NCI-H2227 (cell line): ENCODE measurements around the gene QTRT2.

Source experiments
- DNase-seq: peaks from one replicate; lab custom pipeline; 2025; ENCODE audit not compliant: unreplicated experiment; lab: John Stamatoyannopoulos, UW

QTRT2 gene

GRCh38 chr3:114056130-114057010 is at the start of gene QTRT2, which contains the start of gene CCDC191:
QTRT2 (plus strand) TSS chr3:114056737; CDS start chr3:114065258, 8,521 bp downstream.
CCDC191 (minus strand) TSS chr3:114056526; CDS start chr3:114056466, 60 bp downstream.
- DNase-seq = peak; percentile 98

GRCh38 chr3:114011059-114011797 is 45.3 kb upstream of the QTRT2 start:
- no peak for DNase-seq

- no peak for DNase-seq
Observed at GRCh38 chr3:114014211-114014610, 42.3 kb upstream of the QTRT2 start.

- DNase-seq = no peak
Observed at GRCh38 chr3:114019486-114019885, 37.1 kb upstream of the QTRT2 start.

GRCh38 chr3:114020907-114021306 is 35.6 kb upstream of the QTRT2 start:
- DNase-seq = no peak

GRCh38 chr3:114022145-114022802 is 34.3 kb upstream of the QTRT2 start:
- DNase-seq = peak; percentile 8

GRCh38 chr3:114025451-114025850 is 31.1 kb upstream of the QTRT2 start:
- DNase-seq = no peak

GRCh38 chr3:114026331-114026730 is 30.2 kb upstream of the QTRT2 start:
- no peak for DNase-seq

GRCh38 chr3:114033721-114034120 is 22.8 kb upstream of the QTRT2 start:
- peak; percentile 28 for DNase-seq

- no peak for DNase-seq
Observed at GRCh38 chr3:114034211-114034610, 22.3 kb upstream of the QTRT2 start.

- no peak for DNase-seq
Observed at GRCh38 chr3:114034787-114035545, 21.6 kb upstream of the QTRT2 start.

GRCh38 chr3:114035896-114036295 is 20.6 kb upstream of the QTRT2 start:
- DNase-seq = no peak

- DNase-seq = no peak
Observed at GRCh38 chr3:114043205-114043604, 13.3 kb upstream of the QTRT2 start.

- no peak for DNase-seq
Observed at GRCh38 chr3:114052216-114052615, 4.3 kb upstream of the QTRT2 start.

- no peak for DNase-seq
Observed at GRCh38 chr3:114057011-114057347, 442 bp downstream of the QTRT2 start.

GRCh38 chr3:114058646-114059045 is 2.1 kb downstream of the QTRT2 start:
- no peak for DNase-seq

GRCh38 chr3:114060906-114061655 is 4.5 kb downstream of the QTRT2 start:
- DNase-seq = no peak

GRCh38 chr3:114067804-114068203 is 11.3 kb downstream of the QTRT2 start:
- no peak for DNase-seq

GRCh38 chr3:114068336-114068735 is 11.8 kb downstream of the QTRT2 start:
- no peak for DNase-seq

GRCh38 chr3:114071786-114072185 is 15.2 kb downstream of the QTRT2 start:
- DNase-seq = no peak
